Measurements from ENCODE around the gene ABCD3. TPM values are rescaled to one million over a fixed set of nuclear protein-coding genes. Genes with fewer than 3 reads are reported as not detected.

ABCD3 gene
- total and polyA plus RNA-seq, 2 of the 13 experiments (the other 11 are each of a cell fraction or from before 2014, with no cell fraction given) = 27.5 to 166 TPM

DNA sequence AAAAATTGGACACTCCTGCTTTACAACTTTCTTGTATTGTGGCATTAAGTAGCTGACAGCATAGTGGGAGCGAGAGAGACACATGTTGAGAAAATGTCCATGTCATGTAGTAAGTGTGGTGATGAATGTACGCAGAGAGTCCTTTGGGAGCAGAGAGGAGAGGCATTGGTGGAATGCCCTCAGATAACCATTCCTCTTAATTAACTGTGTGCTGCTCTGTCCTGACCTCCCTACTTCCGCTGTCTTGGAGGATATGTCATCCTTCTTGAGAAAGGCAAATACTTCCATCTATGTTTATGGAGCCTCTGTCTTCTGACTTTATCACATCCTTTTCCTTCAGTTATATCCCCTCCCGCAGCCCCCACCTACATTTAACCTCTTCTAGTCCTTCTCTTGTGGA lies 85.0 kb downstream of the ABCD3 start (continued):
- no peak for TF ChIP-seq ZNF101 (CRISPR knock-in tag; IDR thresholded peaks at IDR 0.05; ENCODE audit: borderline replicate concordance, low read depth)

DNA sequence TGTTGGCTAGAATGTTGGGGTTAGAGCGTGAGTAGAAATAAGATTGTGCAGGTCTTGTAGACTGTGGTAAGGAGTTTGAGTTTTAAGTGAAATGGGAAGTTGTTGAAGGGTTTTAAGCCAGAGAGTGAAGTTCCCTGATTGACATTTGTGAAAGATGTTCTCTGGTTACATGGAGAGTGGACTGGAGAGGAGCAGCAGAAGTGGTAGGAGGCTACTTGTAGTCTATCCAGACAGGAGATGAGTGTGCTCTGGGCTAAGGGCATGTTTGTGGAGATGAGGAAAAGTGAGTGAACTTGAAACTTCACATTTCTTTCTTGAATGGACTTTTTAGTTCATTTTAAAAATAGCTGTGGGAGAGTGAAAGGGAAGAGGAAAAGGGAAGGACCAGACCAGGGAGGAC lies 86.4 kb downstream of the ABCD3 start:
- intact Hi-C loops (cut with micrococcal nuclease; ENCODE audit: unreplicated experiment) = no loop called here
- ChIA-PET POLR2A (no interaction called here), CTCF (ENCODE audit: low intra/inter-chr PET ratio, low total read pairs) (no interaction called here)
- H3K27me3 ChIP-seq (ENCODE audit: control insufficient read depth in 1 of 2, insufficient read depth in 2 of 2, low read length in 2 of 2) = no peaks in the 10 kb centered on the region; a peak in 1 of 5 replicates
- ATAC-seq (no peak; the same call in 2 of the 3 replicates), DNase-seq (ENCODE audit: low spot score) (no peak), FAIRE-seq (no peak)
- H3K4me1 ChIP-seq (ENCODE audit: insufficient read depth, low read length) = no peaks in the 10 kb centered on the region
- 100% methylated on average over 1 of the region's 1 CpG for WGBS (ENCODE audit: low lambda C conversion rate)
- no peak overlapping the region for H2AFZ ChIP-seq (ENCODE audit: low read length)
- no peak overlapping the region for H3K9ac ChIP-seq (ENCODE audit: insufficient read depth, low read depth, low read length)
- no peaks in the 10 kb centered on the region for H3K9me3 ChIP-seq (ENCODE audit: low read length)
- no peak overlapping the region for H3K4me2 ChIP-seq (ENCODE audit: low read depth, low read length)
- H3K27ac ChIP-seq (ENCODE audit: extremely low read length, insufficient read depth, low read length) = no peak overlapping the region
- peaks cover 5 to 46% of the 10 kb centered on the region in 2 experiments for H3K36me3 ChIP-seq (replicated peaks in 1 of 2; ENCODE audit: control insufficient read depth in 1 of 2, insufficient read depth in 2 of 2, low read length in 2 of 2)
- H3K4me3 ChIP-seq (replicated peaks in 1 of 3; ENCODE audit: insufficient read depth in 1 of 3, low read depth in 2 of 3, low read length in 3 of 3) = no peak overlapping the region
- in situ Hi-C loops (cut with HindIII; ENCODE audit: extremely low pct_ligation_motif_present, low pct_unique_long_range_greater_than_20kb) = no loop called here
- BruUV-seq (replicated peaks) = no TSS peak
- H4K20me1 ChIP-seq (ENCODE audit: insufficient read depth, low read length) = no peaks in the 10 kb centered on the region
- peak; percentile 76 for TF ChIP-seq RBM22 (optimal IDR thresholded peaks at IDR 0.05; ENCODE audit: low read length)
- no peak for TF ChIP-seq ZNF230 (CRISPR knock-in tag; IDR thresholded peaks at IDR 0.05)
- no peaks in the 10 kb centered on the region for H3K79me2 ChIP-seq (ENCODE audit: insufficient read depth, low read length)

DNA sequence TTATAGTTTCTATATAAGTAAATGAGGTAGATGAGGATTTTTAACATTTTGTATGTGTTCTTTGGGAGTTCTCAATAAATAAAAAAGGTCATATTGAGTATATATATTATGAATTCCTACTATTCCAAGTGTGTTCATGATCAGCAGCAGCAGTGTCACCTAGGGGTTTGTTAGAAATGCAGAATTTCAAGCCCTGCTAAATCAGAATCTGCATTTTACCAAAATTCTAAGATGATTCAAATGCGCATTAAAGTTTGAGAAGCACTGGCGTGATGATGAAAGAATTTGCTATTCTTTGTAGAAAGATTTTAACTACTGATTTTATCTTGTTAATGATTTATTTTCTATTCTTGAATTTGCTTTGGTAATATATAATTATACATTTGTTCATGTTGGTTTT lies 94.6 kb downstream of the ABCD3 start:
- intact Hi-C loops (cut with micrococcal nuclease; ENCODE audit: unreplicated experiment) (no loop called here), in situ Hi-C loops (cut with HindIII; ENCODE audit: extremely low pct_ligation_motif_present, low pct_unique_long_range_greater_than_20kb) (no loop called here)
- no peak for TF ChIP-seq NFE2L2 (IDR thresholded peaks at IDR 0.05; ENCODE audit: low read length)
- no peak for TF ChIP-seq TOPORS (CRISPR knock-in tag; IDR thresholded peaks at IDR 0.05)
- TF ChIP-seq NFIB (CRISPR knock-in tag; IDR thresholded peaks at IDR 0.05; ENCODE audit: borderline replicate concordance) = no peak
- TF ChIP-seq SNAI1 (CRISPR knock-in tag; IDR thresholded peaks at IDR 0.05; ENCODE audit: borderline replicate concordance) = no peak
- TF ChIP-seq, protein P1, sequence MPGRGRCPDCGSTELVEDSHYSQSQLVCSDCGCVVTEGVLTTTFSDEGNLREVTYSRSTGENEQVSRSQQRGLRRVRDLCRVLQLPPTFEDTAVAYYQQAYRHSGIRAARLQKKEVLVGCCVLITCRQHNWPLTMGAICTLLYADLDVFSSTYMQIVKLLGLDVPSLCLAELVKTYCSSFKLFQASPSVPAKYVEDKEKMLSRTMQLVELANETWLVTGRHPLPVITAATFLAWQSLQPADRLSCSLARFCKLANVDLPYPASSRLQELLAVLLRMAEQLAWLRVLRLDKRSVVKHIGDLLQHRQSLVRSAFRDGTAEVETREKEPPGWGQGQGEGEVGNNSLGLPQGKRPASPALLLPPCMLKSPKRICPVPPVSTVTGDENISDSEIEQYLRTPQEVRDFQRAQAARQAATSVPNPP (CRISPR knock-in tag; IDR thresholded peaks at IDR 0.05) = no peak
- no peak for TF ChIP-seq ZNF282 (IDR thresholded peaks at IDR 0.05; ENCODE audit: partially characterized antibody)
- TF ChIP-seq, protein P2, sequence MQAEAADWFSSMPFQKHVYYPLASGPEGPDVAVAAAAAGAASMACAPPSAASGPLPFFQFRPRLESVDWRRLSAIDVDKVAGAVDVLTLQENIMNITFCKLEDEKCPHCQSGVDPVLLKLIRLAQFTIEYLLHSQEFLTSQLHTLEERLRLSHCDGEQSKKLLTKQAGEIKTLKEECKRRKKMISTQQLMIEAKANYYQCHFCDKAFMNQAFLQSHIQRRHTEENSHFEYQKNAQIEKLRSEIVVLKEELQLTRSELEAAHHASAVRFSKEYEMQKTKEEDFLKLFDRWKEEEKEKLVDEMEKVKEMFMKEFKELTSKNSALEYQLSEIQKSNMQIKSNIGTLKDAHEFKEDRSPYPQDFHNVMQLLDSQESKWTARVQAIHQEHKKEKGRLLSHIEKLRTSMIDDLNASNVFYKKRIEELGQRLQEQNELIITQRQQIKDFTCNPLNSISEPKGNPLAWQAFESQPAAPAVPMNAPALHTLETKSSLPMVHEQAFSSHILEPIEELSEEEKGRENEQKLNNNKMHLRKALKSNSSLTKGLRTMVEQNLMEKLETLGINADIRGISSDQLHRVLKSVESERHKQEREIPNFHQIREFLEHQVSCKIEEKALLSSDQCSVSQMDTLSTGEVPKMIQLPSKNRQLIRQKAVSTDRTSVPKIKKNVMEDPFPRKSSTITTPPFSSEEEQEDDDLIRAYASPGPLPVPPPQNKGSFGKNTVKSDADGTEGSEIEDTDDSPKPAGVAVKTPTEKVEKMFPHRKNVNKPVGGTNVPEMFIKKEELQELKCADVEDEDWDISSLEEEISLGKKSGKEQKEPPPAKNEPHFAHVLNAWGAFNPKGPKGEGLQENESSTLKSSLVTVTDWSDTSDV (CRISPR knock-in tag; IDR thresholded peaks at IDR 0.05) = no peak
- TF ChIP-seq ZNF777 (CRISPR knock-in tag; IDR thresholded peaks at IDR 0.05) = no peak

More for the DNA sequence above, 94.6 kb downstream of the ABCD3 start:
- Histone ChIP-seq H3K27me3 (ENCODE audit: control insufficient read depth in 1 of 2, insufficient read depth in 2 of 2, low read length in 2 of 2) (no peaks in the 10 kb centered on the region), H3K79me2 (ENCODE audit: insufficient read depth, low read length) (no peaks in the 10 kb centered on the region), H3K27ac (ENCODE audit: extremely low read length, insufficient read depth, low read length) (no peak overlapping the region), H4K20me1 (ENCODE audit: insufficient read depth, low read length) (no peaks in the 10 kb centered on the region), H3K4me2 (ENCODE audit: low read depth, low read length) (no peak overlapping the region), H3K4me1 (ENCODE audit: insufficient read depth, low read length) (no peaks in the 10 kb centered on the region), H3K9me3 (ENCODE audit: low read length) (no peaks in the 10 kb centered on the region), H3K36me3 (replicated peaks in 1 of 2; ENCODE audit: control insufficient read depth in 1 of 2, insufficient read depth in 2 of 2, low read length in 2 of 2) (peaks cover 2 to 21% of the 10 kb centered on the region in 2 experiments; a peak in 3 of 5 replicates), H3K9ac (ENCODE audit: insufficient read depth, low read depth, low read length) (no peak overlapping the region), H2AFZ (ENCODE audit: low read length) (no peak overlapping the region), H3K4me3 (replicated peaks in 1 of 3; ENCODE audit: insufficient read depth in 1 of 3, low read depth in 2 of 3, low read length in 3 of 3) (no peak overlapping the region)
- CTCF ChIA-PET (ENCODE audit: low intra/inter-chr PET ratio, low total read pairs) = no interaction called here
- no TSS peak for BruUV-seq (replicated peaks)
- FAIRE-seq (no peak), DNase-seq (ENCODE audit: low spot score) (no peak), ATAC-seq (no peak)
- WGBS (ENCODE audit: low lambda C conversion rate) = 100% methylated on average over 2 of the region's 2 CpGs
- POLR2A ChIA-PET = no interaction called here

Measured in HepG2 (cell line).